Duodenal mucosa (tissue), 2 donors: Measurements from ENCODE around the gene PIK3C2B.

Experiments
- H3K27ac ChIP-seq: one replicate; pipeline ENCODE4 v1.7.0; 2013; ENCODE audit warnings: low read depth, low read length
- H3K27me3 ChIP-seq, 2 donors: one replicate each; pipeline ENCODE4 v1.7.0; 2013; ENCODE audit warnings: low read length in 2 of 2, control low read depth in 1 of 2; ENCODE audit not compliant: insufficient read depth in 2 of 2, control insufficient read depth in 1 of 2
- H3K36me3 ChIP-seq, 2 donors: one replicate each; pipeline ENCODE4 v1.7.0; 2013; ENCODE audit warnings: low read length in 2 of 2, control low read depth in 1 of 2; ENCODE audit not compliant: insufficient read depth in 2 of 2, control insufficient read depth in 1 of 2
- H3K4me1 ChIP-seq, 2 donors: one replicate each; pipeline ENCODE4 v1.7.0; 2013; ENCODE audit warnings: low read length in 2 of 2, control low read depth in 1 of 2; ENCODE audit not compliant: insufficient read depth in 2 of 2, control insufficient read depth in 1 of 2
- H3K4me3 ChIP-seq, 2 donors: one replicate each; pipeline ENCODE4 v1.7.0; 2013; ENCODE audit warnings: low read length in 2 of 2, low read depth in 1 of 2
- H3K9ac ChIP-seq, 2 donors: one replicate each; pipeline ENCODE4 v1.7.0; 2013; ENCODE audit warnings: low read length in 2 of 2, low read depth in 1 of 2
- H3K9me3 ChIP-seq, 2 donors: one replicate each; pipeline ENCODE4 v1.7.0; 2013; ENCODE audit warnings: low read length in 2 of 2, control low read depth in 1 of 2; ENCODE audit not compliant: control insufficient read depth in 1 of 2

The PIK3C2B gene

GRCh38 chr1:204445860-204446412 is 48.7 kb downstream of the PIK3C2B start:
- no peaks in the 10 kb centered on the region for H3K9me3 ChIP-seq
- peaks cover 40 to 42% of the 10 kb centered on the region in 2 donors for H3K4me1 ChIP-seq
- H3K36me3 ChIP-seq: peaks cover 45 to 66% of the 10 kb centered on the region in 2 donors
- H3K9ac ChIP-seq: no peak overlapping the region
- H3K4me3 ChIP-seq: no peak overlapping the region
- H3K27me3 ChIP-seq: no peaks in the 10 kb centered on the region
- H3K27ac ChIP-seq: no peak overlapping the region
